ENCODE results near the gene GMDS.
"Not testable (repeated sequence)": the region's sequence is repeated elsewhere in the genome, so short reads cannot be mapped to it uniquely, and the experiment has no call there.

The GMDS gene

GRCh38 chr6:1701668-1702353 is 543.6 kb downstream of the GMDS start:
- DNase-seq = no peak

- no peak for DNase-seq
Observed at GRCh38 chr6:1700278-1700967, 545.0 kb downstream of the GMDS start.

- no peak for DNase-seq
Observed at GRCh38 chr6:1698527-1698926, 546.9 kb downstream of the GMDS start.

GRCh38 chr6:1697688-1698351 is 547.6 kb downstream of the GMDS start:
- no peak for DNase-seq

- no peak for DNase-seq
Observed at GRCh38 chr6:1696463-1696850, 548.9 kb downstream of the GMDS start.

- DNase-seq = no peak
Observed at GRCh38 chr6:1695546-1696462, 549.6 kb downstream of the GMDS start.

GRCh38 chr6:1691828-1692227 is 553.6 kb downstream of the GMDS start:
- not testable (repeated sequence) for DNase-seq

- not testable (repeated sequence) for DNase-seq
Observed at GRCh38 chr6:1690656-1691055, 554.7 kb downstream of the GMDS start.

GRCh38 chr6:1689141-1689540 is 556.3 kb downstream of the GMDS start:
- DNase-seq = no peak

GRCh38 chr6:1688396-1688795 is 557.0 kb downstream of the GMDS start:
- DNase-seq = no peak

- no peak for DNase-seq
Observed at GRCh38 chr6:1687402-1687801, 558.0 kb downstream of the GMDS start.

- no peak for DNase-seq
Observed at GRCh38 chr6:1686117-1687098, 559.0 kb downstream of the GMDS start.

GRCh38 chr6:1679688-1680068 is 565.7 kb downstream of the GMDS start:
- DNase-seq = no peak

- DNase-seq = no peak
Observed at GRCh38 chr6:1679031-1679687, 566.2 kb downstream of the GMDS start.

GRCh38 chr6:1678201-1678600 is 567.2 kb downstream of the GMDS start:
- no peak for DNase-seq

- DNase-seq = no peak
Observed at GRCh38 chr6:1672379-1672778, 573.0 kb downstream of the GMDS start.

- no peak for DNase-seq
Observed at GRCh38 chr6:1670711-1671462, 574.5 kb downstream of the GMDS start.

GRCh38 chr6:1669996-1670395 is 575.4 kb downstream of the GMDS start:
- no peak for DNase-seq

GRCh38 chr6:1668456-1668855 is 576.9 kb downstream of the GMDS start:
- not testable (repeated sequence) for DNase-seq

GRCh38 chr6:1667805-1668175 is 577.6 kb downstream of the GMDS start:
- DNase-seq = no peak
